Lung (tissue), 12 donors: ENCODE measurements around the gene NIPA2. TPM values are rescaled to one million over a fixed set of nuclear protein-coding genes. Genes with fewer than 3 reads are reported as not detected.

Experiments used
- ATAC-seq: fragments of 200-7000 bp; cut with Tn5 transposase; one replicate; pipeline ENCODE4 v1.9.1; 2020; ENCODE audit warnings: moderate number of reproducible peaks; ENCODE audit not compliant: insufficient read depth, low FRiP score
- DNase-seq, 3 donors: peaks; one replicate each; pipeline ENCODE4 v3.0.0-alpha.2; 2013 to 2017
- H3K27ac ChIP-seq, 2 donors: one replicate each; pipeline ENCODE4 v1.5.1; 2013; ENCODE audit warnings: mild to moderate bottlenecking in 2 of 2, moderate library complexity in 2 of 2, control low read depth in 1 of 2, inconsistent platforms in 1 of 2, low read depth in 1 of 2, low read length in 1 of 2
- H3K27me3 ChIP-seq, 3 donors: one replicate each; pipeline ENCODE4 v1.5.1; 2013; ENCODE audit warnings: low read length in 2 of 3; ENCODE audit not compliant: control insufficient read depth in 3 of 3, insufficient read depth in 3 of 3
- H3K36me3 ChIP-seq, 4 donors: one replicate each; pipeline ENCODE4 v1.5.1; 2013; ENCODE audit warnings: low read length in 4 of 4, mild to moderate bottlenecking in 1 of 4, moderate library complexity in 1 of 4; ENCODE audit not compliant: control insufficient read depth in 4 of 4, insufficient read depth in 4 of 4
- H3K4me1 ChIP-seq, 5 donors: one replicate each; pipeline ENCODE4 v1.5.1; 2013; ENCODE audit warnings: low read length in 5 of 5, mild to moderate bottlenecking in 2 of 5, moderate library complexity in 1 of 5; ENCODE audit not compliant: control insufficient read depth in 5 of 5, insufficient read depth in 5 of 5
- H3K4me3 ChIP-seq: one replicate; pipeline ENCODE4 v1.5.1; 2013; ENCODE audit warnings: mild to moderate bottlenecking, control low read depth, moderate library complexity
- H3K9ac ChIP-seq, 2 donors: one replicate each; pipeline ENCODE4 v1.5.1; 2013; ENCODE audit warnings: low read length in 2 of 2, control low read depth in 1 of 2; ENCODE audit not compliant: insufficient read depth in 1 of 2
- H3K9me3 ChIP-seq, 4 donors: one replicate each; pipeline ENCODE4 v1.5.1; 2013; ENCODE audit warnings: low read length in 3 of 4, mild to moderate bottlenecking in 1 of 4, moderate library complexity in 1 of 4; ENCODE audit not compliant: control insufficient read depth in 4 of 4, insufficient read depth in 3 of 4
- WGBS, 2 donors: extraction: QIAGEN DNeasy Blood & Tissue Kit; methylation state at CpG; one replicate each; pipeline ENCODE4 v1.1.7; 2013; 5-methylcytosine and 5-hydroxymethylcytosine counted together
- polyA plus RNA-seq, 2 donors: library from polyadenylated mRNA; stranded (reverse); fragments of 200-250 nt; gene quantifications; one replicate each; pipeline ENCODE4 v1.2.1, GENCODE V29; 2013
- total RNA-seq, 2 donors: library from RNA; depleted of rRNA in 1 of 2; stranded (reverse); fragments of >200 nt in 1 of 2; gene quantifications; one replicate each; pipeline ENCODE4 v1.2.1, GENCODE V29; 2014 to 2021
- TF ChIP-seq, protein P1 (sequence below): IDR thresholded peaks from 2 replicates; pipeline ENCODE4 v1.5.1; 2012; ENCODE audit warnings: mild to moderate bottlenecking; ENCODE audit errors: control extremely low read depth, extremely low read depth
- donor health status: control.
- donor health status: control.
- donor health status: Bipolar disorder and iron deficiency.
- donor health status: healthy.
- donor health status: DM: yes; HTN: yes; CAD: no.

The NIPA2 gene
- total and polyA plus RNA-seq, 4 donors = 12.5 to 53.7 (median 42.5) TPM

DNA sequence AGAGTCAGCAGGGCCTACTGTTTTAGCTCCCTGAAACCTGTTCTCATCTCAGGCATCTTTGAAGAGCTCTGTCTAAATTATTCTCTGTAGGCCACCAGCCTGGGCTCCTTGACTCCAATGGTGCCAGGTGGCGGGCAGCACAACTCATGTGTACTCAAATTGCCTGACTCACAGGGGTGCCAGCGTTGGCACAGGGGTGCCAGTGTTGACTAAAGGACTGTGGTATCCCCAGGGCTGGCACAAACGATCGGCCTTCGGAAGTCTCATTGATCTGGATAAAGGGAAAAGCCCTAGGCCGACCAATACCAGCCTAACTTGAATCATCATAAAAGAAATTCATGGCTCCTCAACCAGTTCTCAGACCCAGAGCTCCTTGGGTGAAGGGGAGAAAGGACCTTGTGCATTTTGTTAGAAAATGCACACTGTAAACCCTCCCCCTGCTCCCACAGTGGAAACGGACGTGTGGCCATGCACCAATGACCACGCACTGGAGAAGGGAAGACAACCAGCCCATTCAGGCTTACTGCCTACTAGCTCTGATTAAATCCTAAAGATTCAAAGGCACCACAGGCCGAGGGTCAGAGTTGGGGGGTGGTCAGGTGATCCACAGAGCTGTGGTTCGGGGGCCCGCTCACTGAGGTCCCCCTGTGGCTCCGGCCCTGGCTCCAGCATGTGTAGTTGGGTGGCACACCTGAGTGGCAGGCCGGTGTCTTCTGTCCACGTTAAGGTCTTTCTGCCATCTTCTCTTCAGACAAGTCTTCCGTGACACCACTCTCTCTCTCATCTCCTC, 68.9 kb downstream of the NIPA2 start:
- no peak for ATAC-seq
- H3K9ac ChIP-seq = no peak overlapping the region
- TF ChIP-seq, protein P1, sequence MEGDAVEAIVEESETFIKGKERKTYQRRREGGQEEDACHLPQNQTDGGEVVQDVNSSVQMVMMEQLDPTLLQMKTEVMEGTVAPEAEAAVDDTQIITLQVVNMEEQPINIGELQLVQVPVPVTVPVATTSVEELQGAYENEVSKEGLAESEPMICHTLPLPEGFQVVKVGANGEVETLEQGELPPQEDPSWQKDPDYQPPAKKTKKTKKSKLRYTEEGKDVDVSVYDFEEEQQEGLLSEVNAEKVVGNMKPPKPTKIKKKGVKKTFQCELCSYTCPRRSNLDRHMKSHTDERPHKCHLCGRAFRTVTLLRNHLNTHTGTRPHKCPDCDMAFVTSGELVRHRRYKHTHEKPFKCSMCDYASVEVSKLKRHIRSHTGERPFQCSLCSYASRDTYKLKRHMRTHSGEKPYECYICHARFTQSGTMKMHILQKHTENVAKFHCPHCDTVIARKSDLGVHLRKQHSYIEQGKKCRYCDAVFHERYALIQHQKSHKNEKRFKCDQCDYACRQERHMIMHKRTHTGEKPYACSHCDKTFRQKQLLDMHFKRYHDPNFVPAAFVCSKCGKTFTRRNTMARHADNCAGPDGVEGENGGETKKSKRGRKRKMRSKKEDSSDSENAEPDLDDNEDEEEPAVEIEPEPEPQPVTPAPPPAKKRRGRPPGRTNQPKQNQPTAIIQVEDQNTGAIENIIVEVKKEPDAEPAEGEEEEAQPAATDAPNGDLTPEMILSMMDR = no peak
- no peak overlapping the region for H3K4me3 ChIP-seq
- no peak for DNase-seq
- no peak overlapping the region for H3K27ac ChIP-seq
- 90 to 99% methylated on average over 16 of the region's 16 CpGs for WGBS, 2 donors
- H3K36me3 ChIP-seq = peaks cover 17 to 57% (median 36%) of the 10 kb centered on the region in 4 donors
- H3K4me1 ChIP-seq = peaks cover 0 to 1% (median 0%) of the 10 kb centered on the region in 5 donors
- no peaks in the 10 kb centered on the region for H3K27me3 ChIP-seq
- no peaks in the 10 kb centered on the region for H3K9me3 ChIP-seq

DNA sequence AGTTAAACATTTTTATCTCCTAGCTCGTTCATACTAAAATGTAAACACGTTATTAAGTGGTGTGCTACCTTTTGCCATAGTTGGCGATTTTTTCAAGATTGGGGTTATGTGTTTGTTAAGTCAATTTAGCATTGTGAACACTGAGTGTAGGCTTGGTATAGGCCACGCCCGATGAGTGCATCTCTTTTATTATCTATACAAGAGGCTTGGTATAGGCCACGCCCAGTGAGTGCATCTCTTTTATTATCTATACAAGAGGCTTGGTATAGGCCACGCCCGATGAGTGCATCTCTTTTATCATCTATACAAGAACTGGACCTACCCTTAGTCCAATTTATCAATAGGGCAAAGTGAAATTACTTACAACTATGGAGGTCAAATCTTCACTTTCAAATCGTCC, 70.4 kb downstream of the NIPA2 start:
- Histone ChIP-seq H3K27ac (no peak overlapping the region), H3K27me3 (no peaks in the 10 kb centered on the region), H3K4me1 (peaks cover 0 to 1% (median 0%) of the 10 kb centered on the region in 5 donors), H3K9me3 (no peaks in the 10 kb centered on the region), H3K36me3 (peaks cover 19 to 50% (median 32%) of the 10 kb centered on the region in 4 donors), H3K4me3 (no peak overlapping the region), H3K9ac (no peak overlapping the region)
- ATAC-seq = no peak
- DNase-seq = no peak
- 91 to 94% methylated on average over 9 of the region's 9 CpGs for WGBS, 2 donors
- TF ChIP-seq, protein P1 = no peak

DNA sequence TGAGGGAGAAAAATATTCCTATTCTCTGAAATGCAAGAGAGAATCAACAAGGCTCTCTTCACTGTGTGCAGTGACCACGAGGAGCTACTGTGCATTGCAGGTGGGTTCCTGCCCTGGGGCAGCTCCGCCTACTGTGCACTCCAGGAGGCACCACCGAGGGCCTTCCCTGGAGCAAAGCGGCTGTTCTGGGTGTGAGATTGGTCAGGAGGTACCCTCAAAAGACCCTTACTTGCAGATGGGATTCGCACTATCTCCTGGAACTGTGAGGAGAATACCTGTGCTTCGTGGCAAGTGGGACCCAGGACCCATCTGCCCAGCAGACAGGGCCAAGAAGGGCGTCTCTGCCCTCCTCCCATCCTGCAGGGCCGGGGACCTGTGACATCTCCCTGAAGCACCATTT, 72.8 kb downstream of the NIPA2 start:
- WGBS, 2 donors = 90 to 91% methylated on average over 8 of the region's 8 CpGs
- H3K36me3 ChIP-seq = peaks cover 19 to 59% (median 38%) of the 10 kb centered on the region in 4 donors
- H3K9ac ChIP-seq = no peak overlapping the region

More for the DNA sequence above, 72.8 kb downstream of the NIPA2 start:
- Histone ChIP-seq H3K4me3 (no peak overlapping the region), H3K27me3 (no peaks in the 10 kb centered on the region), H3K4me1 (peaks cover 0 to 1% (median 0%) of the 10 kb centered on the region in 5 donors), H3K9me3 (no peaks in the 10 kb centered on the region), H3K27ac (no peak overlapping the region)
- ATAC-seq (no peak), DNase-seq (no peak)
- TF ChIP-seq, protein P1 = no peak
